Prostate gland (tissue), 2 donors: ENCODE data around the gene ATL1.

Source experiments
- CTCF ChIP-seq, 4 experiments: fragments of 200-600 bp in 2 of 4; fragments of 450-650 bp in 2 of 4; sonication (generic) in 2 of 4; IDR thresholded peaks; 1 replicate in 3 of 4; 2 replicates in 1 of 4; pipeline ENCODE4 v1.5.1; 2016 to 2019; ENCODE audit warnings: antibody characterized with exemption in 4 of 4, mild to moderate bottlenecking in 2 of 4, moderate library complexity in 2 of 4
- POLR2A ChIP-seq: fragments of 450-650 bp; IDR thresholded peaks from one replicate; pipeline ENCODE4 v1.6.1; 2016; ENCODE audit warnings: antibody characterized with exemption, mild to moderate bottlenecking

DNA sequence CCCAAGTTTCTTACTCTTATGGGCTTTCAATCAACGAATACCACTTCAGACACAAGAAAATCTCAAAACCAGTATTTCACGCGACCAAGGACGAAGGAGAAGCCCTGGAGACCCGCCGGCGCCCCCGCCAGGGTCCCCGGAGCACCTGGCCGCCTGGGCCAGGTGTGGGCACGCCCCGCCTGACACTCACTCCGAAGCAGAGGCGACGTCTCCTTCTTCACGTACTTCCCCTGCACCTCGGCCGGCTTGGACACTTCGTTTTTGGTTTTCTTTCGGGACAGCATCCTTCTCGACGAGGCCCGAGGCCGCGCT is 107.7 kb downstream of the ATL1 start:
- TF ChIP-seq CTCF (IDR thresholded peaks at IDR 0.05) (no peak), POLR2A (no peak)
